T-cell (primary cell): ENCODE data around the gene KIN. TPM values are rescaled to one million over a fixed set of nuclear protein-coding genes. Genes with fewer than 3 reads are reported as not detected.

Experiments
- ATAC-seq, 4 experiments: fragments of 200-7000 bp in 3 of 4; fragments of 150-1000 bp in 1 of 4; cut with Tn5 transposase; replicated peaks in 1 of 4; 1 replicate in 3 of 4; 2 replicates in 1 of 4; pipeline ENCODE4 v1.10.0; 2021; ENCODE audit warnings: moderate library complexity in 3 of 4, mild to moderate bottlenecking in 2 of 4, moderate number of reproducible peaks in 1 of 4
- CTCF ChIA-PET, 2 donors: fragments of 300-600 bp; sonication (Branson Sonifier 250); formaldehyde crosslinking; loops; one replicate each; lab custom pipeline; 2022; ENCODE audit warnings: antibody characterized with exemption in 2 of 2; lab: Charles Lee
- POLR2A ChIA-PET, 2 donors: fragments of 300-600 bp; sonication (Branson Sonifier 250); formaldehyde crosslinking; loops; one replicate each; lab custom pipeline; 2022; ENCODE audit warnings: antibody characterized with exemption in 2 of 2; lab: Charles Lee
- DNase-seq, 35 experiments: peaks; one replicate each; pipeline versions ENCODE4 v3.0.0 to v3.0.0-alpha.2; 2013 to 2023
- H3K27ac ChIP-seq: one replicate; pipeline ENCODE4 v1.5.1; 2013; ENCODE audit warnings: low read length
- H3K27me3 ChIP-seq, 2 experiments: replicated peaks in 1 of 2; 1 replicate in 1 of 2; 2 replicates in 1 of 2; pipeline versions ENCODE4 v1.6.1 to v1.7.0; 2013; ENCODE audit warnings: low read length in 1 of 2, mixed read lengths in 1 of 2; ENCODE audit not compliant: control insufficient read depth in 2 of 2, insufficient read depth in 2 of 2; ENCODE audit errors: extremely low read depth in 1 of 2
- H3K36me3 ChIP-seq, 2 donors: 1 replicate in 1 of 2; 2 replicates in 1 of 2; pipeline versions ENCODE4 v1.6.1 to v1.7.0; 2013; ENCODE audit warnings: low read length in 1 of 2; ENCODE audit not compliant: control insufficient read depth in 2 of 2, insufficient read depth in 1 of 2; ENCODE audit errors: extremely low read depth in 1 of 2
- H3K4me1 ChIP-seq, 2 experiments: 1 replicate in 1 of 2; 2 replicates in 1 of 2; pipeline versions ENCODE4 v1.6.1 to v1.7.0; 2013; ENCODE audit warnings: low read length in 2 of 2, mixed read lengths in 1 of 2; ENCODE audit not compliant: insufficient read depth in 2 of 2, control insufficient read depth in 1 of 2; ENCODE audit errors: extremely low read depth in 1 of 2
- H3K4me3 ChIP-seq, 2 donors: 1 replicate in 1 of 2; 2 replicates in 1 of 2; pipeline versions ENCODE4 v1.5.1 to v1.7.0; 2013; ENCODE audit warnings: mild to moderate bottlenecking in 2 of 2, low read length in 1 of 2, moderate library complexity in 1 of 2; ENCODE audit not compliant: control insufficient read depth in 1 of 2; ENCODE audit errors: extremely low read depth in 1 of 2
- H3K9me3 ChIP-seq: 2 replicates; pipeline ENCODE4 v1.7.0; 2013
- H3K27ac Mint-ChIP-seq, 2 donors: one replicate each; pipeline ENCODE4 v1.8.0; 2020 to 2021; ENCODE audit warnings: mild to moderate bottlenecking in 2 of 2, mixed read lengths in 2 of 2
- H3K27me3 Mint-ChIP-seq, 2 donors: one replicate each; pipeline ENCODE4 v1.8.0; 2021 to 2022; ENCODE audit warnings: mixed read lengths in 2 of 2
- H3K36me3 Mint-ChIP-seq: one replicate; pipeline ENCODE4 v1.8.0; 2021; ENCODE audit warnings: mixed read lengths
- H3K4me1 Mint-ChIP-seq, 3 donors: one replicate each; pipeline ENCODE4 v1.8.0; 2020 to 2022; ENCODE audit warnings: mixed read lengths in 3 of 3, mild to moderate bottlenecking in 1 of 3
- H3K4me3 Mint-ChIP-seq, 3 donors: one replicate each; pipeline ENCODE4 v1.8.0; 2020 to 2022; ENCODE audit warnings: mild to moderate bottlenecking in 3 of 3, mixed read lengths in 3 of 3, moderate library complexity in 3 of 3
- H3K9me3 Mint-ChIP-seq, 3 donors: one replicate each; pipeline ENCODE4 v1.8.0; 2020 to 2022; ENCODE audit warnings: mixed read lengths in 3 of 3
- WGBS: methylation state at CpG from one replicate; pipeline ENCODE4 v1.1.5; 2013; ENCODE audit warnings: missing lambda C conversion rate; ENCODE audit not compliant: insufficient coverage; 5-methylcytosine and 5-hydroxymethylcytosine counted together
- total RNA-seq, 35 experiments: library from RNA in 6 of 35; stranded (reverse) in 6 of 35; fragments of 120-200 nt in 1 of 35; gene quantifications; one replicate each; pipeline versions ENCODE4 v1.2.1 to v1.2.4 and lab custom pipeline; 2013 to 2026

The KIN gene
- total RNA-seq, 5 donors from 2014 or later (not counting 1 experiment from before 2014, with no cell fraction given), result 7.1 to 13.3 (median 10.0) TPM

GRCh38 chr10:7829289-7829834 lies 41.6 kb upstream of the KIN start:
- POLR2A ChIA-PET, result no interaction called here
- Histone ChIP-seq H3K36me3 (peaks cover 0 to 28% of the 10 kb centered on the region in 2 donors), H3K27ac (no peak overlapping the region), H3K4me3 (no peak overlapping the region), H3K9me3 (no peaks in the 10 kb centered on the region), H3K4me1 (no peaks in the 10 kb centered on the region), H3K27me3 (no peaks in the 10 kb centered on the region)
- CTCF ChIA-PET, result interaction anchor here in 1 of 2 donors (0.7 kb wide), 1 partner anchor 337 kb away, joined by 3 read pairs; no protein-coding TSS in a partner anchor
- ATAC-seq (no peak), DNase-seq (no peak)
- Mint-ChIP-seq H3K9me3 (no peaks in the 10 kb centered on the region), H3K4me1 (peaks cover 60 to 71% (median 71%) of the 10 kb centered on the region in 3 donors), H3K36me3 (peaks cover 60% of the 10 kb centered on the region), H3K27ac (no peak overlapping the region), H3K27me3 (no peaks in the 10 kb centered on the region), H3K4me3 (no peak overlapping the region)
- WGBS, result 92% methylated on average over 3 of the region's 10 CpGs

- Histone ChIP-seq H3K27ac (no peak overlapping the region), H3K4me3 (no peak overlapping the region), H3K9me3 (no peaks in the 10 kb centered on the region), H3K4me1 (no peaks in the 10 kb centered on the region), H3K36me3 (peaks cover 0 to 36% of the 10 kb centered on the region in 2 donors), H3K27me3 (no peaks in the 10 kb centered on the region)
- Mint-ChIP-seq H3K27me3 (no peaks in the 10 kb centered on the region), H3K9me3 (no peaks in the 10 kb centered on the region), H3K36me3 (peaks cover 50% of the 10 kb centered on the region), H3K4me1 (peaks cover 46 to 59% (median 56%) of the 10 kb centered on the region in 3 donors), H3K4me3 (no peak overlapping the region), H3K27ac (no peak overlapping the region)
- ChIA-PET POLR2A (no interaction called here), CTCF (interaction anchor here in 1 of 2 donors (0.7 kb wide), 1 partner anchor 945 kb away, joined by 7 read pairs; no protein-coding TSS in a partner anchor)
- no peak for ATAC-seq
- WGBS, result no CpG with 5 or more reads among the region's 4 CpGs
- DNase-seq, result no peak
Measured at GRCh38 chr10:7826971-7827370, 39.2 kb upstream of the KIN start.

GRCh38 chr10:7824251-7824650 lies 36.5 kb upstream of the KIN start:
- Mint-ChIP-seq H3K27ac (no peak overlapping the region), H3K27me3 (no peaks in the 10 kb centered on the region), H3K4me3 (no peak overlapping the region), H3K9me3 (no peaks in the 10 kb centered on the region), H3K4me1 (peaks cover 52 to 65% (median 63%) of the 10 kb centered on the region in 3 donors), H3K36me3 (peaks cover 41% of the 10 kb centered on the region)
- ATAC-seq, result no peak
- H3K36me3 ChIP-seq, result peaks cover 0 to 41% of the 10 kb centered on the region in 2 donors
- no peaks in the 10 kb centered on the region for H3K9me3 ChIP-seq
- WGBS, result no CpG with 5 or more reads among the region's 3 CpGs
- peaks cover 7 to 12% of the 10 kb centered on the region in 2 experiments for H3K4me1 ChIP-seq
- H3K27ac ChIP-seq, result no peak overlapping the region
- no peaks in the 10 kb centered on the region for H3K27me3 ChIP-seq
- no peak for DNase-seq
- ChIA-PET CTCF (no interaction called here), POLR2A (interaction anchor here in 1 of 2 donors (1.3 kb wide), 1 partner anchor 36 kb away, joined by 3 read pairs; the partner anchor contains the start of genes ATP5F1C and KIN)
- H3K4me3 ChIP-seq, result no peak overlapping the region

GRCh38 chr10:7819121-7819460 lies 31.3 kb upstream of the KIN start:
- ChIA-PET CTCF (no interaction called here), POLR2A (interaction anchor here (1.0 to 2.0 kb wide), 3 partner anchors 25 to 32 kb away, joined by 3 to 23 read pairs (median 7); partner anchors contain the start of genes ATP5F1C (in 2 of the 2) and KIN (in 2 of the 2))
- Histone ChIP-seq H3K36me3 (peaks cover 0 to 10% of the 10 kb centered on the region in 2 donors), H3K27me3 (peaks cover 0 to 15% of the 10 kb centered on the region in 2 experiments), H3K27ac (peak overlapping the region; percentile 47), H3K4me3 (peak overlapping the region; percentile 93 to 97), H3K4me1 (peaks cover 9 to 24% of the 10 kb centered on the region in 2 experiments), H3K9me3 (no peaks in the 10 kb centered on the region)
- H3K4me1 Mint-ChIP-seq, result peaks cover 43 to 47% (median 44%) of the 10 kb centered on the region in 3 donors
- no peaks in the 10 kb centered on the region for H3K9me3 Mint-ChIP-seq
- H3K27ac Mint-ChIP-seq, result peak overlapping the region; percentile 84 to 89
- peaks cover 0 to 2% of the 10 kb centered on the region in 2 donors for H3K27me3 Mint-ChIP-seq
- WGBS, result 0% methylated on average over 17 of the region's 17 CpGs
- H3K4me3 Mint-ChIP-seq, result peak overlapping the region; percentile 97 to 99 (median 97)
- ATAC-seq (peak in 1 of 4 experiments; percentile 5), DNase-seq (peak in 13 of 35 experiments; percentile 2 to 36 (median 5))
- peaks cover 7% of the 10 kb centered on the region for H3K36me3 Mint-ChIP-seq

- DNase-seq (peak; percentile 81 to 95 (median 91)), ATAC-seq (peak; percentile 93 to 95 (median 95))
- 0% methylated on average over 73 of the region's 77 CpGs for WGBS
- Mint-ChIP-seq H3K27ac (peak within 1 kb of the TSS; percentile 84 to 89), H3K36me3 (peaks cover 7% of the 10 kb centered on the region), H3K4me3 (peak within 1 kb of the TSS; percentile 97 to 99 (median 97)), H3K9me3 (no peaks in the 10 kb centered on the region), H3K27me3 (peaks cover 0 to 2% of the 10 kb centered on the region in 2 donors), H3K4me1 (peaks cover 43 to 47% (median 44%) of the 10 kb centered on the region in 3 donors)
- no peaks in the 10 kb centered on the region for H3K9me3 ChIP-seq
- peaks cover 9 to 24% of the 10 kb centered on the region in 2 experiments for H3K4me1 ChIP-seq
- peaks cover 0 to 10% of the 10 kb centered on the region in 2 donors for H3K36me3 ChIP-seq
- peak within 1 kb of the TSS; percentile 47 for H3K27ac ChIP-seq
- ChIA-PET CTCF (interaction anchor here (1.0 to 2.4 kb wide), 3 partner anchors 15 to 1461 kb away, joined by 3 to 13 read pairs (median 3); partner anchors contain the start of genes ATP5F1C (in 1 of the 2) and KIN (in 1 of the 2)), POLR2A (interaction anchor here (0.7 to 2.0 kb wide), 5 partner anchors 25 to 31 kb away, joined by 3 to 23 read pairs (median 3); partner anchors contain the start of genes ATP5F1C (in 2 of the 2) and KIN (in 2 of the 2))
- H3K4me3 ChIP-seq, result peak within 1 kb of the TSS; percentile 93 to 97
- H3K27me3 ChIP-seq, result peaks cover 0 to 16% of the 10 kb centered on the region in 2 experiments
Measured at GRCh38 chr10:7818295-7819120, 30.7 kb upstream of the KIN start, which contains the start of gene TAF3. Gene TAF3, plus strand, starts transcription at chr10:7818505. Its CDS starts 205 bp downstream, at chr10:7818710.
